Measurements from ENCODE around the gene COP1.

The COP1 gene

GRCh38 chr1:175919001-175919400 is 288.1 kb downstream of the COP1 start:
- DNase-seq (ENCODE audit: low read depth): no peak
- no peak overlapping the region for H3K4me3 ChIP-seq (ENCODE audit: control insufficient read depth, low read depth, low read length)
- no peak for TF ChIP-seq CTCF (conservative IDR thresholded peaks at IDR 0.05; ENCODE audit: control insufficient read depth, insufficient read depth, low read depth, low read length)

DNA sequence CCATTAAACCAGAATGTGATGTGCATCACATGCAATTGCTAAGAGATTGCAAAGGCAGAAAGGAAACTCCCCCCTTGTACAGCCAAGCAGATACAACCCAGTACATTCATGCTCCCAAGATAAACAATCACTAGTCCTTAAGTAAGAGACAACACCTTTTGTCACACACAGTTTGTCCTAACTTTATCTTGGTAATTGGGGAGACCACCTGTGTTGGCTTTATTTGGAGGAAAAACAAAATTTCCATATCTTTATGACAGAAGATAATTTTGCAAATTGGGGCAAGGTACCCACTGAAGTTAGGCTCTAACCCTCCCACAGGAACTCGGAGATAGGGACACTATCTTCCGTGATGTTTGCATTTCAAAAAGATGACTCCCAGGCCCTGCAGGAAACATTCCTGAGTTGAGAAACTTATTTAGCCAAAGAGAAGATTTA is 288.7 kb downstream of the COP1 start:
- no peak for DNase-seq (ENCODE audit: low read depth)
- no peak for TF ChIP-seq CTCF (conservative IDR thresholded peaks at IDR 0.05; ENCODE audit: control insufficient read depth, insufficient read depth, low read depth, low read length)
- no peak overlapping the region for H3K4me3 ChIP-seq (ENCODE audit: control insufficient read depth, low read depth, low read length)

DNA sequence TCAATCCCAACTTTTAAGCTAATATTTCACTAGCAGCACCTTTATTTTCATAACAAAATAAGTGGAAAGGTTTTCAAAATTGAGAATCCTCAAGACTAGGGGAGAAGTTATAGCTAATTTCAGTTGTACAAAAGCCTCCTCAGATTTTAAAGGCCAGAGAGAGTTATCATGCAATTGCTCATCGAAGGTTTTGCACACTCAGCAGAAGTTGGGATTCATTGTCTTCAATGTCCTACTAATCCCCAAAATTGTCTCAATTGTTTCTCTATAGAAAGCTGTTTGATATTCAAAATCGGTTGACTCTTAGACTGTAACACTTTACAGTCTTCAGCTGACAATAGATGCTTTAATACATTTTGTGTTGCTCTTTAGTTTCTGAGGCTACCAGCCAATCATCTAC is 293.0 kb downstream of the COP1 start:
- no peak overlapping the region for H3K4me3 ChIP-seq (ENCODE audit: control insufficient read depth, low read depth, low read length)
- TF ChIP-seq CTCF (conservative IDR thresholded peaks at IDR 0.05; ENCODE audit: control insufficient read depth, insufficient read depth, low read depth, low read length): no peak
- no peak for DNase-seq (ENCODE audit: low read depth)

- H3K4me3 ChIP-seq (ENCODE audit: control insufficient read depth, low read depth, low read length): no peak overlapping the region
- no peak for DNase-seq (ENCODE audit: low read depth)
- TF ChIP-seq CTCF (conservative IDR thresholded peaks at IDR 0.05; ENCODE audit: control insufficient read depth, insufficient read depth, low read depth, low read length): no peak
Measured at GRCh38 chr1:175911138-175911537, 295.9 kb downstream of the COP1 start.

DNA sequence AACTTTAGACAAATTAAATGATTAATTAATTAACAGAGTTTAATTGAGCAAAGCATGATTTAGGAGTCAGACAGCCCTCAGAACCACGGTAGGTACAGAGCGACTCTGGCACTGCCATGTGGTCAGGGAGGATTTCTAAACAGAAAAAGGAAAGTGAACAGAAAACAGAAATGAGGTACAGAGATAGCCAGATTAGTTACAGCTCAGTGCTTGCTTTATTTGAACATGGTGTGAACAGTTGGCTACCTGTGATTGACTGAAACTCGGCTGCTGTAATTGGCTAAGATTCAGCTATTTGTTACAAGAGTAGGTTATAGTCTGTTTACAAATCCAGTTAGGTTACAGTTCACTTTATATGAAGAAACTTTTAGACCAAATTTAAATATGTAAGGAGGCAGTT is 300.7 kb downstream of the COP1 start:
- H3K4me3 ChIP-seq (ENCODE audit: control insufficient read depth, low read depth, low read length): no peak overlapping the region
- no peak for TF ChIP-seq CTCF (conservative IDR thresholded peaks at IDR 0.05; ENCODE audit: control insufficient read depth, insufficient read depth, low read depth, low read length)
- no peak for DNase-seq (ENCODE audit: low read depth)

- DNase-seq (ENCODE audit: low read depth): no peak
- no peak for TF ChIP-seq CTCF (conservative IDR thresholded peaks at IDR 0.05; ENCODE audit: control insufficient read depth, insufficient read depth, low read depth, low read length)
- H3K4me3 ChIP-seq (ENCODE audit: control insufficient read depth, low read depth, low read length): no peak overlapping the region
Measured at GRCh38 chr1:175904808-175905207, 302.3 kb downstream of the COP1 start.

DNA sequence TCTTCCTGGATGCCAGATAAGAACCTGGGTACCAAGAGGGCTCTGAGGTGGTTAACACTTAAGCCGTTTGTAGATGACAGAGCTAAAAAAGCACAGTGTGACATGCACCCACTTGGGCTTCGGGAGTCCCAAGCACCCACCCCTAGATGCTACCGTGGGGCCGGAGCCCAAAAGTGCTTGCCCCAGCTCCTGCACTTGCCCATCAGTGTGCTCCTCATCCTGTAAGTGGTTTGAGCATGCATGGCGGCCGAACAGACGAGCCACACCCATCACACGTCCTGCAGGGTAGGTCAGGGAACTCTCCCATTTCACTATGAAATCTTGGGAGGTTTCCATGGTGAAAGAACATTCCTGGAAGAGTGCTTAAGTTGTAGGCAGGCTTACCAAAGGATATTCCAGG is 304.8 kb downstream of the COP1 start:
- no peak overlapping the region for H3K4me3 ChIP-seq (ENCODE audit: control insufficient read depth, low read depth, low read length)
- no peak for DNase-seq (ENCODE audit: low read depth)
- no peak for TF ChIP-seq CTCF (conservative IDR thresholded peaks at IDR 0.05; ENCODE audit: control insufficient read depth, insufficient read depth, low read depth, low read length)
